HG03060 (cell line): ENCODE measurements around the gene SLC10A7.

ENCODE experiments used
- ATAC-seq: cut with Tn5 transposase; IDR thresholded peaks from one replicate; pipeline ENCODE4 v1.9.1; 2021; ENCODE audit warnings: low read depth, moderate number of reproducible peaks; ENCODE audit not compliant: unreplicated experiment

Gene SLC10A7

DNA sequence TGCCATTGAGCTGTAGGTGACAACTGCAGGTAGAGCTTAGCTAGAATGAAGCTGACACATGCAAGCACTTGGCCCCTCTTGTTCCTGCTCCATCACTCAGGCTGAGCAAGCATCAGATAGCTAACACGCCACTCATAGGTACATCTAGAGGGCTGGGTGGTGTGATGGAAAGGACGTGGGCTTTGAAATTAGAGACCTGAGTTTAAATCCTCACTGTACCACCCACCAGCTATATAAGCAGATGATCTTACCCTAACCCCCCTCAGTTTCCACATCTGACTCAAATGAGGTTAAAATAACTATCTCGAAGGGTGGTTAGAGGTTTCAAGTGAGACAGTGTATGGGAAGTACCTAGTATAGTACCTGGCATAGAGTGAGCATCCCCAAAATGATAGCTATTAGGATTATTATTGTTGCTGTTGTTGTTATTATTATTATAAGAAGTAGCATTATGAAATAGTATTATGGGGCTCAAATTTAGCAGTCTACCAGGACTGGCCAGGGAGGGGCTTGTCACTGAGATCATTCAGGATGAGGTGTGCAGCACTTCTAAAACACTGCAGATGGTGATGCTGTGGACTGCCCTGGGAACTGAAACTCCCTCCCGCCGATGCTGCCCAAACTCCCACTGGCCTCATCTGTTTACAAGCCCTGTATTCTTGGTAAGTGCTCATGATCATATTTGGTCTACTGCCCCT, 248.4 kb downstream of the SLC10A7 start:
- peak; percentile 62 for ATAC-seq

DNA sequence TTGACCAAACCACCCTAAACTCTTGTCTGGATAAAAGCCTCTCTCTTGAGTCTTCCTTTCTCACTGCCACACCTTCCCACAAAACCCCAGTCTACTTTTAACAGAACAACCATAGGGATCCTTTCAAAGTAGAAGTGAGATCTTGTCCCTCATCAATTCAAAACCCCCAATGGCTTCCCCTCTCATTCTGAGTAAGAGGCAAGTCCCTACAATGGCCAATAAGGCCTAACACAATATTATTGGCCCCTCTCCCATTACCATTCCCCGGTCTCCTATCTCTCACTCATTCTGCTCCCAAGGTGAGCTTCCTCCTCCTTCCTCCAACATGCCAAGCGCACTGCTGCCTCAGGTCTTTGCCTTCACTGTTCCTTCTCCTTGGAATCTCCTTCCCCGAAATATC, 250.3 kb downstream of the SLC10A7 start:
- no peak for ATAC-seq

DNA sequence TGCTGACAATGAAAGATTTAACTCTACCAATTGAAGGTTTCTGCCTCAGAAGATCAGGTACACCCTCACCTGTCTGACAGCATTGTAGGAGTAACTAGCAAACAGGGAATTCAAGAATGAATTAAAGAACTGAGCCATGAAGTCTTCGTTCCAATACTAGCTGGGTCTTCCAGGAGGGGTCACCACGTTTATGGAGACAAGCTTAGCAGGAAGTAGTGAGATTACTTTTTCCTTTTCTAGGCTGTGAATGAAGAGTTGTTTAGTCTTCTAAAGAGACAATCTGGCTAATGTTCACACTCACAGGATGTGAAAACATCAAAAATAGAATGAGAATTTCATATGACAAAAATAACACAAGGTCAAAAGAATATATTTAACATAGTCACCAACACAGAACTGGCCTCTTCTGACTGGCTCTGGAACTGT, 252.5 kb downstream of the SLC10A7 start:
- ATAC-seq, result peak; percentile 63

DNA sequence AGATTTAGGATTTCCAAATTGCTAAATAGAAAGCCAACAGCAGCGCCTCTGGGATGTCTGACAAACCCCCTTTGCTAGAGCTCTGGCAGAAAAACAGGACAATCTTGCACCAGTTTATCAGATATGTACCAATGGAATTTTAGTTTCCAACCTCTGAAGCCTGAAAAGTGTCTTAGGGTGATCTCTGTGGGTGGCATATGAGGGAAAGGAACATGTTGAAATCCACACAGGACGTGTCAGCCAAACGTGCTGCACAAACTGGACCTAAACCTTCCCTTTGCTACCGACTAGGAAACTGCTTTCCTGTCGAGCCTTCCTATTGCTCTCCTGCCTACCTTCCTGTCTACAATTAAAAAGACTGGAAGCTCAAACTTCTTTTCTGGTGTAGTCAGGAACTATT, 253.9 kb downstream of the SLC10A7 start:
- ATAC-seq, result no peak

DNA sequence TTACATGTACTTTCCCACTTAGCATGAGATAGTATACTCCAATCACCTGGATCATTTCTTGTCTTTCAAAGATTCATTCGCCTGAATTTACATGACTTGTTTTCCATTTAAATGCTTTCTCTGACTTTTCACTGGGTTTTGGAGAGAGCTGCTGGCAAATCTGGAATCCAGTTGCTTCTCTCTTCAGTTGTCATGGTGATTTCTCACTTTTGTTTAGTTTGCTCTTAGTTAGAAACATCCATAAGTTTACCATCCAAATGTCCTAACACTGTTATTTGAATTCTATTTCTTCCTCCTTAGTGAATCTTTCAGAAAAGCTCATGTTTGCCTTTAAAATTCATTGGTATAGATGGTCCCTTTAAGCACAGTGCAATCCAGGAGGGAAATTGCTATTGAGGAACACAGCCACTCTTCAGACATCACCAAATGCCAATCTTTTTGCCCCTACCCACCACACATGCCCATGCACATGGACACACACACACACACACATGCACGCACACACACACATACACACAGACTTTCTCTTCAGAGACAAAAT, 255.7 kb downstream of the SLC10A7 start:
- ATAC-seq, result no peak

DNA sequence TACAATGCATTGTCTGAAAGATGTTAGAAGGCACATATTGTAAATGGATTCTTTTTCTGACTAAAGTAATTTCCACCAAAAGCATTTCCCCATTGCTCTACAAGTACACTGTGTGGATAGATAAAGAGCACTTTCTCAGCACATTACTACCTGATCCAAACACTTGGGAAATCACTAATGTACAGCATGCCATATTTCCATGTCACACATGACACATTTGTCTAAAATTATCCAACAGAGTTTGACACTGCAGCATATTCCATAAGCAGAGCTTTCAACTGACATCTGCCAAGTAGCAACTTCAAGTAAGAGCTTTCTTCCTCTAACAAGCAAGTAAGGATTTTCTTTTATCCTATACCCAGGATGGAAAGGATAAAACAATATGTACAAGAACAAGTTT, 257.9 kb downstream of the SLC10A7 start:
- no peak for ATAC-seq

DNA sequence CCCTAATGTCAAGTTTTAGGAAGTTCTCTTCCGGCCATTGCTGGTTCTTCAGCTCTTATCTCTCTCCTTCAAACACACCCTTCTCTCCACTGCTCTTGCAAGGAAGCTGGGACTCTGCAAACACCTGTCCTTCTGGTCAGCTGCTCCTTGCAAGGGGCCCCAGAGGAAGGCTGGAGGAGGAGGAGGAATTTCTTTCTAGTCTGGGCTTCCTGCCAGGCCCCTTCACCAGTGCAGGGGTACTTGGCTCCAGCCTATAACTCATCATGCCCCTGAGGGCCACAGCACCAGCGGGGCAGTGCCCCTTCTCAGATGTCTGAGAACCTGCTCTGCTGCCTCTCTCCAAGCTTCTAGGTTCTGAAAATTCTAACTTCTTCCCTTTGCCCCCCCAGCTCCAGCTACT, 260.7 kb downstream of the SLC10A7 start:
- ATAC-seq, result no peak

DNA sequence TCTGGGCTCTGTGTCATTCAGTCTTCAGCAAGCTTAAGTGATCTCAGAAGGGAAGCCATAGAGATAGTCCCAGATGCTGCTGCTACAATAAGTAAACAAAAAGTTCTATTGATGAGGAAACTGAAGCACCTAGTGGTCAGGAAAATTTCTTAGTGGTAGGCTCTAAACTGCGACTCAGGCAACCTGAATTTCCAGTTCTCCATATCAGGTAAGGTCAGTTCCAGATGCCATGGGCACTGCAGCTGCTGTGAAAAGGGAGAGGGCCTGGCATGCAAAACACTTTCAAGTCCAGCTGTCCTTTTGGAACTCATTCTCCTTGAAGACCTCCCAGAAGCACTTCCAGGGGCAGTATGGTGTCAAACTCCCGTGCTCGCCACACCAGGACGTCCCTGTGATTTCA, 261.2 kb downstream of the SLC10A7 start:
- ATAC-seq, result no peak

DNA sequence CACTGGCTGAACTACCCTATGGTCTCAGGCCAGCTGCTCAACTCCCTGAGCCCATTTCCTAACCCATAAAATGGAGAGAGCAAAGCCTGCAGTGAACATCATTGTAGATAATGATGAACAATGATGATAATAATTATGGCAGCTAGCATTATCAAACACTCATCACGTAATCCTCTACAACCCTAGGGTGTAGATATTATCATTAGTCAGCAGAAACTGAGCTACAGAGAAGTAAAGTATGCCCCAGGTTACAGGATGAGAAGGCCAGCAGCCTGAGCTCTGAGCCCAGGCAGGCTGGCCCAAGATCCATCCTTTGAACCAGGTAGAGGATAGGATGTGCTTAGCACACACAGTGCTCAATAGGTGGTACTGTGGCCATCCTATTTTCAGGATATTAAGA, 264.2 kb downstream of the SLC10A7 start:
- ATAC-seq, result no peak

DNA sequence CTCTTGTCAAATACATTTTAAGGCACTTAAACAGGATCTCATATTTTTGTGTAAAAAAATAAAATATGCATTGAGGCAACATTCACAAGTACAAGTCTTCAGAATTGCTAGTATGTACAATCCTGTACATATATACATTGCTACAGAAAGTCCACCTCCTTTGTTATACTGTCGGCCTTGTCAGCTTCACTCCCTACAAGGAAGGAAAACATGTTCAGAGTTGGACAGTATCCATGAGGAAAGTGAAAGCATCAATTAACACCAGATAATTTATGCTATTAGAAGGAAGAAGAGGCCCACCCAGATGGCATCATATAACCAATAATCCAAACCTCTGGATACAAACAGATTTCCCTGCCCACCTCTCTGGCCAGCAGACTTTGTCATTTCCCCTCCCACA, 265.4 kb downstream of the SLC10A7 start:
- ATAC-seq, result no peak

DNA sequence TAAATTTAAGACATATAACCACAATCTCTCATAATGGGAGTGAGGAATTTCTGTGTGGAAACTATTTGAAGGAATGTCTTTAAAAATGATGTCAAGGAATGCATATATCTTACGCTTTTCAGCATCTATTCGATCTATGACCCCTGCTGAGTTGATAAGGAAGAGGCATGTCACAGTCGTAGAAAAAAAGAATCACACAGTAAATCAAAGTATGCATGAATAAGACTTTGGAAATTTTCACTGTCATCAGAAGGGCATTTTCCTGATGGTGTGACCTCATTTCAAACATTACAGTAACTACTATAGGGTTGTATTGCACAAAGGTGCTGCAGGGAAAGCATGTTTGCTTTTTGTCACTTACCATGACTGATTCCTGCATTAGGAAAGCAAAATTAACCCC, 265.9 kb downstream of the SLC10A7 start:
- no peak for ATAC-seq

DNA sequence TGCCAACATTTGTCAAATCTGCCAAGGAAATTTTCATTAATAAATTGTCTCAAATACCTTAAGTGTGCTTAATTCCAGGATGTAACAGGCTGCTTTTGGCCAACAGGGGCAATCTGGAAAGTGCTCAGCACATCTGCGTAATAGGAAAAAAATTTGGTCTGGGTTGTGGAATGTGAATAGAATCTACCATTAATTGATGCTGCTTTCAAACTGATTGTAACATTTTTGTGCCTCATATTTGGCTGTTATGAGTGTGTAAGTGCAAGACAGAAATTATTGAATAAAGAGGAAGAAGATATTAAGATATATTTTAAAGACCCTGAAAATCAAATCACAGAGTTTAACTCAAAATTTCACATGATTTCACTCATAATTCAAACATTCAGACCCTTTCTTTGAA, 266.3 kb downstream of the SLC10A7 start:
- no peak for ATAC-seq

DNA sequence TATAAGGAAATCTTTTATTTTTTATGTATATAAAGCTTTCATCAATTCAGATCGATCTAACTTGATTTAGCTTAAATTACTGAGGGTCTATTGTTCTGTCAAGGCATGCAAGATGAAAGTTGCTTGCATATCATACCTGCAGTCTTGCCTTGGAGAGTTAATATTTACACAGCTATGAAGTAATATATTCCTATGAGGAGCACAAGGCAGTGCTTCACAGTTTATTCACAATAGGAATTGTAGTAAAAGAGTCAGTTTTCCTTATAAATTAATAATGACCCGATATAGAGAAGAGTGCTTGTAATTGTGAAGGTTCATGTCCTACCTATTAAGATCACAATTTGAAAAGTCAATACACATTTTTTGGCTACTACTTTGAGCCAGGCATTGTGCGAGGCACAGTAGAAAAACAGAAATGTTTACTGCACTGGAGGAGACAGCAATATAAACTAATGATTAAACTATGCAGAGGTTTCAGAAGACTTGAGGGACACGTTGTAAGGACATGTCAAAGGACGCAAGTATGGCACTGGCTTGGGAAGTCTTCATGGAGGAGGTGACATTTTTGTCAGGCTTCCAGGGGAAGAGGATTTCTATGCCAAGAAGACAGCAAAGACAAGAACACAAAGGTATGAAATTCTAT, 268.6 kb downstream of the SLC10A7 start:
- no peak for ATAC-seq

DNA sequence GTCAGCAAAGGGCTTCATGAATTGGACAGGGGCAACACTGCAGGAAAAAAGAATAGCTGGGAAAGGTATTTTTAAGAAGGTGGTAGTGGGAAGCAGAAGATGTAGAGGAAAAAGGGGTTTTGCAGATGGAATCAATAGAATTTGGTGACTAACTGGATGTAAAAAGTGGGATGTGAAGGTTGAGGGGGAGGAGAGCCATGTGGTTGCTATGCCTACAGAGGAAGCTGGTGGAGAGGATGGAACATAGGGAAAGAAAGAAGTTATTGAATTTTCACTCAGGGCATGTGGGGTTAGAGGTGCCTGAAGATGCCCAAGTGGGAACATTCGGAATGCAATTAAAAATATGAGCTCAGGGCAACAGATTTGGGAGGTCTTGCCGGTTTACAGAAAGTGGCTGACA, 274.4 kb downstream of the SLC10A7 start:
- ATAC-seq, result no peak

DNA sequence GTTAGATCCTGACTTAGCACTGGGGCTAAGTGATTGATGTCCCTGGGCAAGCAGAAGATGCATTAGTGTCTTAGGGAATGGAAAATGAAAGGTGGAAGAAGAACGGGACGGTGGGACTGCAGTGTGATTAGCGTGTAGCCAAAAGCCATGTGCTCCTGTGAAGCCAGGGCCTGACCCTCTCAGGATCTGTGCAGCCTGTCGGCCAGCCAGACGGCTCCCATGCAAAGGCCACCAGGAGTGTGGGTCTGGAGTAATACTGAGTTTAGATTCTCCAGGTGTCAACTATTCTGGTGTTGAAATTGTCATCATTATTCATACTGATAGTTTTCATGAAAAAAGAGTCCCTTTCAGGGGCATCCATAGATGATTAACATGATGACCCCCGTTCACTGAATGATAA, 275.4 kb downstream of the SLC10A7 start:
- ATAC-seq, result no peak

DNA sequence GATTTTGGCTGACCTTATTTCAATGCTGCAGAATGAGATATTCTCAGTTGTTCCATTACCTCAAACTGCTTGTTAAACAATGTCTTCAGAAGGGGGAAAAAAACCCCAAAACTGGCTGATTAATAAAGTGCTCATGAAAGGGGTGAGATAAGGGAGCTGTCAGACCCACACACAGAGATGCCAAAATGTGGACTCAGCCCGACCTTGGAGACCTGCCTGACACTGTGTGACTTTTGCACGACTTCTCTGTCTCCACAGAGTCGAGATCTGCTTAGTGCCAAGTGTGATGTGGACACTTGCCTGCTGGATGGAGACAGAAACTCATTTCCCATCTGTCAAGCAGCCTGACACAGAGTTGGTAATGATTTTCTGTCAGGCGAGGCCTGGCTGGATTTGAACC, 275.9 kb downstream of the SLC10A7 start:
- no peak for ATAC-seq

DNA sequence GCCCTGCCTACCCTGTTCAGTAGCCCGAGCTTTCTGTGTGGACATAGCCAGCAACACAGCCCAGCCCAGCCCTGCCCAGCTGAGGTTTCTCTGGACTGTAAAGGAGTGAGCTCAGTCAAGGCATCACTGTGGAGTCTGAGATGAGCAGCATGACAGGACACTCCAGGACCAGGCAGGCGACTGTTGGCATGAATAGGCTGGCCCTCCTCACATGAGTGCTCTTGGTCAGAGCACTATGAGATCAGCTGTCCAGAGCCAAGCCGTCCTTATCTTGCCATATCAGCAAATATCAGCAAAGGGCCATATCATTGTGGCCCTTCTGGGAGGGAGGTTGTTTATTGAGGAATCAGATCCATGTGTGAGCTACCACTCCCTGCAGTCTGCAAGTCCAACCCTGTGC, 276.5 kb downstream of the SLC10A7 start:
- ATAC-seq, result no peak

DNA sequence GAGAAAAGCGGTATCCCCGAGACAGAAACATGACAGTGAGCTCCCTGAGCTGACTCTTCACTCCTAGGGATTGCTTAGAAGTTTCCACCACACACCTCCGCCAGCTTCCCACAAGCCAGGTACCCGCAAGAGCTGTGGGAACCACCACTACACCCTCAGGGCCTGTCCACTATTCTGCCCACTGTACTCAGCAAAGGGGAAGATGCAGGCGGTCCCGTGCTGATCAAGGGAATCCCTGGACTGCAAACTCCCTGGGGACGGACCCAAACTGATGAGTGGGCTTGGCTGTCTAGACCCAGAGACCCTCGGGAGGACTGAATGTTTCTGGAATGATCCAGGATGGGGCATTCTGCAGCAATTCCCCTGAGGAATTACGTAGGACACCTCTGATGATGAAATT, 277.2 kb downstream of the SLC10A7 start:
- no peak for ATAC-seq

DNA sequence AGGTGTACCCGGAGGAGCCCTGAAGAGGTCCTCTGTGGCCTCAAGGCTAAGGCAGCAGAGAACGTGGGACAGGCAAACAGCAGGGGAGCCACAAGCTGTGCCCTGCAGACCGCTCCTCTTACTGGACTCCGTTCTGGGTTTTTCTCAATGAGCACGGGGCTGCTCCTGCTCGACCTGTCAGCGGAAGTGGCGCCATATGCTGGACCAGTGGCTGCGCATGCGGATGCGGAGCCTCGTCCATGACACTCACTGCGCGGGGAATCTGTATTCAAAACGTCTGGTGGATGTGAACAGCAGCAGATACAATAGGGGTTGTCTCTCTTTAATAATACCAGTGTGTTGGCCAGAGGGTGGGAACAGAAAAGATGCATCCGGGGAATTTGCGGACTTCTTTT, 277.9 kb downstream of the SLC10A7 start:
- ATAC-seq, result no peak

DNA sequence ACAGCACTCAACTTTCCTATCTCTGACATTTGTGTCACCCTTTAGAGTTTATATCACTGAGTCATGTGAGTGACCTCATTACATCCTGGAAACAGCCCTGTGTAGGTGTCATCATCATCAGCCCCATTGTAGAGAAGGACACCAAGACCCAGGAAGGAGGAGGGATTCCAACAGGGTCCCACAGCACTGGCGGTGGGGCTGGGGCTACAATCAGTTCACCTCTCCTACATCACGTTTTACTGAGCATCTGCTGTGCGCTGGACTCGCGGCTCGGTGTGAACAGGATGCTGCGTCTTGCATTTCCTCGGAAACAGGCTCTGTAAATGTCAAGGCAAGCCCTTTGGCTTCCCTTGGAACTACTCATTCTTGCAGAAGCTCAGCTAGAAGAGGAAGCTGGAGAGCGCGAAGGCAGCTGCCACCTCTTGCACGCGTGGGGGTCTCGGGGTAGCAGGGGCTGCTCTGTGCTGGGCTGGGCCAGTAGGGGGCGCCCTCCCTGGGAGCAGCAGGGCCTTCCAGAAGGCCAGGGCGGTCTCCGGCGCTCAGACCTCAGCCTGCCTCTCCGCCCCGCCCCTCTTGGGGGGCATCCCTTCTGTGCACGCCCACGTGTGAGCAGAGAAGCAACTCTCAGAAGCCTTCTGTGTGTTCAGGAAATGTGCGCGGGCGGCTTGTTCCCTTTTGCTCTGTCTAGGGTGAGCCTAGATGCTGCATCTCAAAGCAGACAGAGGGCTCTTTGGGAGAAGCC, 278.4 kb downstream of the SLC10A7 start:
- ATAC-seq, result peak; percentile 79

DNA sequence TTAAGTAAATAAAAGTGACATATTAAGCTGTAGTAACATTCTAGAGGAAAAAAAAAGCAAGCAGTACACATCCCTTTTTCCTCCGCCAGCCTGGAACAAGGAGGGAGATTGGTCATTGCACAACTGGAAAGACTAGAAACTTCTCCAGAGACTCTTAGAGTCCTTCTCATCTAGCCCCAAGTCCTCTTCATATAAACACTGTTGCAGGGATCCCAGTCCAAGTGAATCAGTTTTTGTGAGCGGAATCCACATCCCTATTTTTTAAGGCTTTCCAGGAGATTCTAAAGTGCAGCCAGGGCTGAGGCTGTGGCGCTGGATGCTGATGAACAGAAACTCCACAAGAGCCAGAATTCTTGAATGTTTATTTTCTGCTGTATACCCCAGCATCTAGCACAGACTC, 283.6 kb downstream of the SLC10A7 start:
- ATAC-seq, result no peak

DNA sequence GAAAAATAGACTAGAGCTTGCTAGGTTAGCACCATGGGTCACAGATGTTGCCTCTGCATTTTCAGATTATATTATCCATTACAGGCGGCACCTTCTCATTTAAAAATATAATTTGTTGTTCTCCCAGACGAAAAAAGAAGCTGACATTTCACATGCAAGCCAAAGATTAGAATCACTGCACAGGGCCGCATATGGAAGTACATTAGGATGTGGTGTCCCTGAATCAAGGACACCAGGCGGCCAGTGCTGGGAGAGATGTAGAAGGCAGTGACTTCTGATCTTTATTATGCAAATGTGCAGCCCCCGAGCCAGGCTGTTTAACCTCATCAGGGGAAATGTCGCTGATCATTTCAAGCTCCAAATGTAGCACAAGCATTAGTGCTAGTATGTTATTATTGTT, 284.6 kb downstream of the SLC10A7 start:
- ATAC-seq, result no peak
